Vagina (tissue), 2 donors: ENCODE measurements around the gene PRPF6.

ENCODE experiments used
- CTCF ChIP-seq, 3 experiments: fragments of 450-650 bp in 2 of 3; fragments of 200-600 bp in 1 of 3; sonication (generic) in 1 of 3; IDR thresholded peaks; one replicate each; pipeline ENCODE4 v1.5.1; 2017 to 2019; ENCODE audit warnings: antibody characterized with exemption in 3 of 3, mild to moderate bottlenecking in 2 of 3, moderate library complexity in 2 of 3
- POLR2A ChIP-seq, 2 donors: fragments of 450-650 bp; IDR thresholded peaks; one replicate each; pipeline ENCODE4 v1.6.1; 2017; ENCODE audit warnings: antibody characterized with exemption in 2 of 2, mild to moderate bottlenecking in 2 of 2, moderate library complexity in 2 of 2

GRCh38 chr20:64074963-64075362 is 94.0 kb downstream of the PRPF6 start:
- TF ChIP-seq CTCF (IDR thresholded peaks at IDR 0.05), result no peak
- TF ChIP-seq POLR2A (IDR thresholded peaks at IDR 0.05), result no peak
